Lower lobe of right lung (tissue), 2 donors: ENCODE data around the gene KDM1A. TPM values are rescaled to one million over a fixed set of nuclear protein-coding genes. Genes with fewer than 3 reads are reported as not detected.

Experiments used
- ATAC-seq, 2 donors: fragments of 200-7000 bp; cut with Tn5 transposase; one replicate each; pipeline ENCODE4 v1.9.1; 2020 to 2022; ENCODE audit warnings: mild to moderate bottlenecking in 2 of 2, moderate library complexity in 2 of 2
- DNase-seq: peaks from one replicate; pipeline ENCODE4 v3.0.0-alpha.2; 2020
- H3K27ac ChIP-seq: fragments of 200-600 bp; one replicate; pipeline ENCODE4 v1.8.0; 2022
- H3K27me3 ChIP-seq: fragments of 200-600 bp; one replicate; pipeline ENCODE4 v1.8.0; 2022; ENCODE audit warnings: low read depth
- H3K36me3 ChIP-seq: fragments of 200-600 bp; one replicate; pipeline ENCODE4 v1.8.0; 2022; ENCODE audit warnings: mild to moderate bottlenecking
- H3K4me1 ChIP-seq: fragments of 200-600 bp; one replicate; pipeline ENCODE4 v1.8.0; 2022
- H3K4me3 ChIP-seq: fragments of 200-600 bp; one replicate; pipeline ENCODE4 v1.8.0; 2022; ENCODE audit warnings: mild to moderate bottlenecking
- H3K9me3 ChIP-seq: fragments of 200-600 bp; one replicate; pipeline ENCODE4 v1.8.0; 2022
- intact Hi-C: fragments of 100-400 bp; cut with DNase I; formaldehyde crosslinking; loops from one replicate; pipeline ENCODE4 v1.11.0; 2022
- total RNA-seq: library from RNA; stranded (reverse); fragmentation: NEBNext Ultra II Directional; extraction: Animal tissue kit (Norgen Biotek cat#: 25700); gene quantifications from one replicate; pipeline ENCODE4 v1.2.1, GENCODE V29; 2021
- TF ChIP-seq, protein P1 (sequence below): fragments of 200-600 bp; IDR thresholded peaks from one replicate; pipeline ENCODE4 v1.8.0; 2022; ENCODE audit warnings: antibody characterized with exemption, mild to moderate bottlenecking
- donor health status: DM: no; HTN: yes; CAD: no; lungs with severe emphysema.

The KDM1A gene
- total RNA-seq, 1 donor from 2014 or later: 38.6 TPM

DNA sequence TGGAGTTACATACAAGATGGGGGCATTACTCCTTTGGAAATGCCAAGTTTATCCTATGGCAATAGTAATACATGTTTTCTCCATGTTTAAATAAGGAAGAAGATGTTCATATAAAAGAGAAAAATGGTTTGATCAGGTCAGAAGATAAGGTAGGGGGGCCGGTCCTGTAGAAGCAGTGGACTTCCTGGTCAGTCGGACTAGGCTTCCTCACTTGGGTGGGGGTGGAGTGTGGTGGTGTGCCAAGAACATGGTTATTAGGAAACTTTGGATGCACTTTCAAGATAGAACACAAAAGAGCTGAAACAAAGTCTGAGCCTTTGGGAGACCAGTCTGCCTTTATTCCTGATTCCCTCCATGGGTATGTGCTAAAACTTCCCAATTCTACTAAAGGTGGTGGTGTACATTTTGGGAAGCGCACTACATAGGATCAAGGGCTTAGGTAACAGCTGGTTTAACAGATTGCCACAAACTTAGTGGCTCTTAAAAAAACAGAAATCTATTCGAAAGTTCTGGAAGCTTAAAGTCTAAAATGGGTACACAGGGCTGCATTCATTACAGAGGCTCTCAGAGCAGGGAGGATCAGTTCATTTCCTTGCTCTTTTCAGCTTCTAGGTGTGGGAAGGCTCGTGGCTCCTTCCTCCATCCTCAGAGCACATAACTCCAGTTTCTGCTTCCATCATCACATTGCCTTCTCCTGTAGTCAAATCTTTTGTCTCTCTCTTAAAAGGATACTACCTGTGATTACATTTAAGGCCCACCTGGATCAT, 64.6 kb downstream of the KDM1A start:
- intact Hi-C loops: no loop called here
- H3K36me3 ChIP-seq: peaks cover 100% of the 10 kb centered on the region
- DNase-seq (no peak), ATAC-seq (peak in 1 of 2 donors; percentile 52)
- no peaks in the 10 kb centered on the region for H3K9me3 ChIP-seq
- H3K4me1 ChIP-seq: peaks cover 10% of the 10 kb centered on the region
- no peaks in the 10 kb centered on the region for H3K27me3 ChIP-seq
- H3K27ac ChIP-seq: no peak overlapping the region
- TF ChIP-seq, protein P1, sequence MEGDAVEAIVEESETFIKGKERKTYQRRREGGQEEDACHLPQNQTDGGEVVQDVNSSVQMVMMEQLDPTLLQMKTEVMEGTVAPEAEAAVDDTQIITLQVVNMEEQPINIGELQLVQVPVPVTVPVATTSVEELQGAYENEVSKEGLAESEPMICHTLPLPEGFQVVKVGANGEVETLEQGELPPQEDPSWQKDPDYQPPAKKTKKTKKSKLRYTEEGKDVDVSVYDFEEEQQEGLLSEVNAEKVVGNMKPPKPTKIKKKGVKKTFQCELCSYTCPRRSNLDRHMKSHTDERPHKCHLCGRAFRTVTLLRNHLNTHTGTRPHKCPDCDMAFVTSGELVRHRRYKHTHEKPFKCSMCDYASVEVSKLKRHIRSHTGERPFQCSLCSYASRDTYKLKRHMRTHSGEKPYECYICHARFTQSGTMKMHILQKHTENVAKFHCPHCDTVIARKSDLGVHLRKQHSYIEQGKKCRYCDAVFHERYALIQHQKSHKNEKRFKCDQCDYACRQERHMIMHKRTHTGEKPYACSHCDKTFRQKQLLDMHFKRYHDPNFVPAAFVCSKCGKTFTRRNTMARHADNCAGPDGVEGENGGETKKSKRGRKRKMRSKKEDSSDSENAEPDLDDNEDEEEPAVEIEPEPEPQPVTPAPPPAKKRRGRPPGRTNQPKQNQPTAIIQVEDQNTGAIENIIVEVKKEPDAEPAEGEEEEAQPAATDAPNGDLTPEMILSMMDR: no peak
- no peak overlapping the region for H3K4me3 ChIP-seq

DNA sequence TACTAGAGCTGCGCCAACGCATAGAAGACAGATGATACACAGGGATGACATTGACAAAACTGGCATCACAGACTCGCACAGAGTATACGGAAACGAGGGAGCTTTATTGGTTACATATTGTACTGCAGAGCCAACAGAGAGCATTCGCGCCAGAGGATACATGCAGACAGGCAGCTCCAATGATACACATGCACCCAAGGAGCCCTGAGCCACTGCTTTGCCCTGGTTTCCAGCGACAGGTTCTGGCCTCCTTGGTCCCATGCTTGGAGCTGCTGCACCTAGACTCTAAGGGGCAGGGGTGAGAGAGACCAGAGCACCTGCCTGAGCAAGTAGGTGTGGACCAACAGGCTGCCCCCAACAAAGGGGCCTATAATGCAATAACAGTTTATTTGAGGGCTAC, 65.6 kb downstream of the KDM1A start:
- Histone ChIP-seq H3K27me3 (no peaks in the 10 kb centered on the region), H3K4me1 (peaks cover 10% of the 10 kb centered on the region), H3K4me3 (no peak overlapping the region), H3K9me3 (no peaks in the 10 kb centered on the region), H3K36me3 (peaks cover 90% of the 10 kb centered on the region), H3K27ac (no peak overlapping the region)
- TF ChIP-seq, protein P1: no peak
- DNase-seq: no peak
- no peak for ATAC-seq
- intact Hi-C loops: no loop called here

DNA sequence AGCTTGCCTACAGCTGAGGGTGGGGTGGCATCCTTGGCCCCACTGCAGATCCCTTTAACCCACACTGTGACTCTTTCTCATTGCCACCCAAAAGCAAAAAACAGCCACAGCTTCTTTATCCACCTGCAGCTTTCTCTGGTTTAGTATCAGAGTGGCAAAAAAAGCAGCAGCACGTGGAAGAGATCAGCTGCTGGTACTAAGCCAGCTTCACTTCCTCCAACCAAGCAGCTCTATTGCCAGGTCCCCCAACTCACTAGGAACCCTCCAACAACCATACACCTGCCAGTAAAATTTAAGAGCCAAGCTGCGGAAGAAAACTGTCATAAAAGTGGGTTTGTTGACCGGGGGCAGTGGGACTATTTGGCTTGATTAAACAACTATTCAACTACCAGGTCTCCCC, 66.4 kb downstream of the KDM1A start:
- no peak overlapping the region for H3K27ac ChIP-seq
- intact Hi-C loops: no loop called here
- peaks cover 87% of the 10 kb centered on the region for H3K36me3 ChIP-seq
- TF ChIP-seq, protein P1: no peak
- H3K9me3 ChIP-seq: no peaks in the 10 kb centered on the region
- DNase-seq: no peak
- peaks cover 10% of the 10 kb centered on the region for H3K4me1 ChIP-seq
- H3K27me3 ChIP-seq: no peaks in the 10 kb centered on the region
- ATAC-seq: no peak
- no peak overlapping the region for H3K4me3 ChIP-seq

DNA sequence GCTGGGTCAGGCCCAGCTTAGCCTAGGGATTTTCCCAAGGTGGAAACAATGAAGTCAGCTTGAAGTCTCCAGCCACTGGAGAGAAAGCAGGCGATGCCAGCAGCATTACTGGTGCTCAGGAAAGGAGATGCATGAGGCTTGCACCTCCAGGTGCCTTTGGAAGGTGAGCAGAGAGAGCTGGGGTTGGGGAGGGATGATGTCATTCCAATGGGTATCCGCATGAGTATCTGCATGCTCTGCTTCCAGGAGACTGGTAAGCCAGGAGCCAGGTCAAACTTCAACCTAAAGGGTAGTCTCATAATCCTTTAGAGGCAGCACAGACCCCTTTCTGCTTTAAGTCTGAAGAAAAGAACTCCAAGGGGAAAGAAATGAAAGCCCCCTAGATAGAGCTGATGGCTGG, 68.8 kb downstream of the KDM1A start:
- peaks cover 87% of the 10 kb centered on the region for H3K36me3 ChIP-seq
- TF ChIP-seq, protein P1: no peak
- no peak overlapping the region for H3K4me3 ChIP-seq
- H3K4me1 ChIP-seq: peaks cover 10% of the 10 kb centered on the region
- H3K27ac ChIP-seq: no peak overlapping the region
- intact Hi-C loops: no loop called here
- ATAC-seq (no peak), DNase-seq (no peak)
- H3K9me3 ChIP-seq: no peaks in the 10 kb centered on the region
- H3K27me3 ChIP-seq: no peaks in the 10 kb centered on the region

DNA sequence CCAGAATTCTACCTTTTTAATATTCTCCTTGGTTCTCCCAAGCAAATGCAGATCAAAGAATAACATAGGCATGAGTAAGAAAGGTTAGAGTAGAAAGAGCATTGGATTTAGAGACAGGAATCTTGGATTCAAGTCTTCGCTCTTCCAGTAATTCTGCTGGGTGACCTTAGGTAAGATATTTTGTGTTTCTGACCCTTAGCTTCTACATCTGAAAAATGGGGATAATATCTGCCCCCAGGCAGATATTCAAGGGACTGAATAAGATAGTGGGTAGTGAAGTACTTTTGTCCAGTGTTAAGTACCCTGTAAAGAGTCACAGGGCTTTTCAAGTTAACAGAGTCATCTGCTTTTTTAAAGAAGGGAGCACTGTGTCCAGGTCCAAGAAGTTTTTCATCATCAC, 70.8 kb downstream of the KDM1A start:
- intact Hi-C loops: no loop called here
- peaks cover 80% of the 10 kb centered on the region for H3K36me3 ChIP-seq
- TF ChIP-seq, protein P1: no peak
- H3K9me3 ChIP-seq: no peaks in the 10 kb centered on the region
- H3K4me3 ChIP-seq: no peak overlapping the region
- no peaks in the 10 kb centered on the region for H3K4me1 ChIP-seq
- H3K27me3 ChIP-seq: no peaks in the 10 kb centered on the region
- no peak overlapping the region for H3K27ac ChIP-seq
- DNase-seq (no peak), ATAC-seq (no peak)
